ENCODE results near the gene CYP3A4.

The CYP3A4 gene

GRCh38 chr7:99784007-99784406 lies at the start of gene CYP3A4:
Gene CYP3A4, minus strand, starts transcription at chr7:99784184. Its CDS starts 103 bp downstream, at chr7:99784081.
- Histone ChIP-seq H3K9me3 (ENCODE audit: insufficient read depth, low read depth, low read length) (no peaks in the 10 kb centered on the region), H3K4me3 (ENCODE audit: low read length) (no peak within 1 kb of the TSS), H3K36me3 (ENCODE audit: insufficient read depth, low read depth, low read length) (no peaks in the 10 kb centered on the region), H3K27ac (ENCODE audit: low read length) (no peak within 1 kb of the TSS), H3K9ac (ENCODE audit: low read depth, low read length) (no peak within 1 kb of the TSS), H3K27me3 (ENCODE audit: insufficient read depth, low read length) (no peaks in the 10 kb centered on the region), H3K4me1 (ENCODE audit: insufficient read depth, low read length) (no peaks in the 10 kb centered on the region)

- H3K4me1 ChIP-seq (ENCODE audit: insufficient read depth, low read length), result peaks cover 3% of the 10 kb centered on the region; the same call in 1 of the 2 replicates
- no peak overlapping the region for H3K4me3 ChIP-seq (ENCODE audit: low read length)
- no peaks in the 10 kb centered on the region for H3K9me3 ChIP-seq (ENCODE audit: insufficient read depth, low read depth, low read length)
- H3K27me3 ChIP-seq (ENCODE audit: insufficient read depth, low read length), result no peaks in the 10 kb centered on the region
- H3K36me3 ChIP-seq (ENCODE audit: insufficient read depth, low read depth, low read length), result no peaks in the 10 kb centered on the region
- H3K27ac ChIP-seq (ENCODE audit: low read length), result no peak overlapping the region
- H3K9ac ChIP-seq (ENCODE audit: low read depth, low read length), result no peak overlapping the region
Measured at GRCh38 chr7:99833289-99833877, 49.4 kb upstream of the CYP3A4 start.

- Histone ChIP-seq H3K27ac (ENCODE audit: low read length) (no peak overlapping the region), H3K4me3 (ENCODE audit: low read length) (no peak overlapping the region), H3K4me1 (ENCODE audit: insufficient read depth, low read length) (no peaks in the 10 kb centered on the region), H3K27me3 (ENCODE audit: insufficient read depth, low read length) (no peaks in the 10 kb centered on the region), H3K36me3 (ENCODE audit: insufficient read depth, low read depth, low read length) (no peaks in the 10 kb centered on the region), H3K9ac (ENCODE audit: low read depth, low read length) (no peak overlapping the region), H3K9me3 (ENCODE audit: insufficient read depth, low read depth, low read length) (no peaks in the 10 kb centered on the region)
Measured at GRCh38 chr7:99831595-99831994, 47.6 kb upstream of the CYP3A4 start.

GRCh38 chr7:99829524-99830160 lies 45.7 kb upstream of the CYP3A4 start:
- Histone ChIP-seq H3K4me1 (ENCODE audit: insufficient read depth, low read length) (no peaks in the 10 kb centered on the region), H3K4me3 (ENCODE audit: low read length) (no peak overlapping the region), H3K36me3 (ENCODE audit: insufficient read depth, low read depth, low read length) (no peaks in the 10 kb centered on the region), H3K9me3 (ENCODE audit: insufficient read depth, low read depth, low read length) (no peaks in the 10 kb centered on the region), H3K9ac (ENCODE audit: low read depth, low read length) (no peak overlapping the region), H3K27ac (ENCODE audit: low read length) (no peak overlapping the region), H3K27me3 (ENCODE audit: insufficient read depth, low read length) (no peaks in the 10 kb centered on the region)

GRCh38 chr7:99828811-99829210 lies 44.8 kb upstream of the CYP3A4 start:
- Histone ChIP-seq H3K9ac (ENCODE audit: low read depth, low read length) (no peak overlapping the region), H3K4me3 (ENCODE audit: low read length) (no peak overlapping the region), H3K27ac (ENCODE audit: low read length) (no peak overlapping the region), H3K27me3 (ENCODE audit: insufficient read depth, low read length) (no peaks in the 10 kb centered on the region), H3K4me1 (ENCODE audit: insufficient read depth, low read length) (no peaks in the 10 kb centered on the region), H3K36me3 (ENCODE audit: insufficient read depth, low read depth, low read length) (no peaks in the 10 kb centered on the region), H3K9me3 (ENCODE audit: insufficient read depth, low read depth, low read length) (no peaks in the 10 kb centered on the region)

GRCh38 chr7:99827040-99827778 lies 43.2 kb upstream of the CYP3A4 start:
- H3K36me3 ChIP-seq (ENCODE audit: insufficient read depth, low read depth, low read length), result no peaks in the 10 kb centered on the region
- no peak overlapping the region for H3K9ac ChIP-seq (ENCODE audit: low read depth, low read length)
- H3K4me3 ChIP-seq (ENCODE audit: low read length), result no peak overlapping the region
- no peaks in the 10 kb centered on the region for H3K27me3 ChIP-seq (ENCODE audit: insufficient read depth, low read length)
- no peaks in the 10 kb centered on the region; the same call in 1 of the 2 replicates for H3K9me3 ChIP-seq (ENCODE audit: insufficient read depth, low read depth, low read length)
- no peak overlapping the region for H3K27ac ChIP-seq (ENCODE audit: low read length)
- no peaks in the 10 kb centered on the region for H3K4me1 ChIP-seq (ENCODE audit: insufficient read depth, low read length)

- Histone ChIP-seq H3K27ac (ENCODE audit: low read length) (no peak overlapping the region), H3K4me3 (ENCODE audit: low read length) (no peak overlapping the region), H3K4me1 (ENCODE audit: insufficient read depth, low read length) (no peaks in the 10 kb centered on the region), H3K27me3 (ENCODE audit: insufficient read depth, low read length) (no peaks in the 10 kb centered on the region), H3K36me3 (ENCODE audit: insufficient read depth, low read depth, low read length) (no peaks in the 10 kb centered on the region), H3K9ac (ENCODE audit: low read depth, low read length) (no peak overlapping the region), H3K9me3 (ENCODE audit: insufficient read depth, low read depth, low read length) (no peaks in the 10 kb centered on the region; the same call in 1 of the 2 replicates)
Measured at GRCh38 chr7:99825873-99826272, 41.9 kb upstream of the CYP3A4 start.

GRCh38 chr7:99825452-99825851 lies 41.5 kb upstream of the CYP3A4 start:
- H3K9ac ChIP-seq (ENCODE audit: low read depth, low read length), result no peak overlapping the region
- H3K27ac ChIP-seq (ENCODE audit: low read length), result no peak overlapping the region
- H3K4me1 ChIP-seq (ENCODE audit: insufficient read depth, low read length), result no peaks in the 10 kb centered on the region
- no peaks in the 10 kb centered on the region; the same call in 1 of the 2 replicates for H3K9me3 ChIP-seq (ENCODE audit: insufficient read depth, low read depth, low read length)
- no peaks in the 10 kb centered on the region for H3K27me3 ChIP-seq (ENCODE audit: insufficient read depth, low read length)
- no peaks in the 10 kb centered on the region for H3K36me3 ChIP-seq (ENCODE audit: insufficient read depth, low read depth, low read length)
- H3K4me3 ChIP-seq (ENCODE audit: low read length), result no peak overlapping the region

GRCh38 chr7:99824091-99824490 lies 40.1 kb upstream of the CYP3A4 start:
- Histone ChIP-seq H3K9me3 (ENCODE audit: insufficient read depth, low read depth, low read length) (no peaks in the 10 kb centered on the region; the same call in 1 of the 2 replicates), H3K4me1 (ENCODE audit: insufficient read depth, low read length) (no peaks in the 10 kb centered on the region), H3K36me3 (ENCODE audit: insufficient read depth, low read depth, low read length) (no peaks in the 10 kb centered on the region), H3K27me3 (ENCODE audit: insufficient read depth, low read length) (no peaks in the 10 kb centered on the region), H3K27ac (ENCODE audit: low read length) (no peak overlapping the region), H3K4me3 (ENCODE audit: low read length) (no peak overlapping the region), H3K9ac (ENCODE audit: low read depth, low read length) (no peak overlapping the region)

- Histone ChIP-seq H3K36me3 (ENCODE audit: insufficient read depth, low read depth, low read length) (no peaks in the 10 kb centered on the region), H3K4me3 (ENCODE audit: low read length) (no peak overlapping the region), H3K9ac (ENCODE audit: low read depth, low read length) (no peak overlapping the region), H3K27ac (ENCODE audit: low read length) (no peak overlapping the region), H3K9me3 (ENCODE audit: insufficient read depth, low read depth, low read length) (no peaks in the 10 kb centered on the region; the same call in 1 of the 2 replicates), H3K27me3 (ENCODE audit: insufficient read depth, low read length) (no peaks in the 10 kb centered on the region), H3K4me1 (ENCODE audit: insufficient read depth, low read length) (no peaks in the 10 kb centered on the region)
Measured at GRCh38 chr7:99822731-99823718, 39.0 kb upstream of the CYP3A4 start.

- Histone ChIP-seq H3K27me3 (ENCODE audit: insufficient read depth, low read length) (no peaks in the 10 kb centered on the region), H3K9ac (ENCODE audit: low read depth, low read length) (no peak overlapping the region), H3K36me3 (ENCODE audit: insufficient read depth, low read depth, low read length) (no peaks in the 10 kb centered on the region), H3K4me1 (ENCODE audit: insufficient read depth, low read length) (no peaks in the 10 kb centered on the region), H3K4me3 (ENCODE audit: low read length) (no peak overlapping the region), H3K9me3 (ENCODE audit: insufficient read depth, low read depth, low read length) (no peaks in the 10 kb centered on the region; the same call in 1 of the 2 replicates), H3K27ac (ENCODE audit: low read length) (no peak overlapping the region)
Measured at GRCh38 chr7:99820408-99821027, 36.5 kb upstream of the CYP3A4 start.
